Upper lobe of left lung (tissue), 6 donors: Measurements from ENCODE around the gene TNXB. TPM values are rescaled to one million over a fixed set of nuclear protein-coding genes. Genes with fewer than 3 reads are reported as not detected.

ENCODE experiments used
- ATAC-seq, 2 donors: fragments of 200-7000 bp; cut with Tn5 transposase; one replicate each; pipeline ENCODE4 v1.9.1; 2022; ENCODE audit warnings: mild to moderate bottlenecking in 2 of 2, moderate library complexity in 2 of 2; ENCODE audit not compliant: low FRiP score in 2 of 2
- DNase-seq, 2 donors: peaks; one replicate each; pipeline ENCODE4 v3.0.0-alpha.2; 2019 to 2020
- H3K27ac ChIP-seq, 4 donors: fragments of 200-600 bp; sonication (generic); one replicate each; pipeline ENCODE4 v1.5.1; 2016 to 2019
- H3K27me3 ChIP-seq, 4 donors: fragments of 200-600 bp; sonication (generic); one replicate each; pipeline ENCODE4 v1.5.1; 2017 to 2019
- H3K36me3 ChIP-seq, 4 donors: fragments of 200-600 bp; sonication (generic); one replicate each; pipeline ENCODE4 v1.5.1; 2016 to 2019
- H3K4me1 ChIP-seq, 4 donors: fragments of 200-600 bp; sonication (generic); one replicate each; pipeline ENCODE4 v1.5.1; 2018 to 2019
- H3K4me3 ChIP-seq, 4 donors: fragments of 200-600 bp; sonication (generic); one replicate each; pipeline ENCODE4 v1.5.1; 2017 to 2019; ENCODE audit warnings: mild to moderate bottlenecking in 2 of 4, moderate library complexity in 1 of 4
- H3K9me3 ChIP-seq, 4 donors: fragments of 200-600 bp; sonication (generic); one replicate each; pipeline ENCODE4 v1.5.1; 2018 to 2019
- CTCF ChIP-seq, 6 experiments: fragments of 450-650 bp in 4 of 6; fragments of 200-600 bp in 2 of 6; sonication (generic) in 2 of 6; IDR thresholded peaks; one replicate each; pipeline ENCODE4 v1.5.1; 2016 to 2019; ENCODE audit warnings: antibody characterized with exemption in 6 of 6
- EP300 ChIP-seq, 4 donors: sonication (generic); formaldehyde crosslinking; IDR thresholded peaks; one replicate each; pipeline ENCODE4 v1.5.1; 2017; ENCODE audit warnings: antibody characterized with exemption in 4 of 4, control low read depth in 2 of 4
- POLR2A ChIP-seq, 4 donors: fragments of 450-650 bp; IDR thresholded peaks; one replicate each; pipeline ENCODE4 v1.5.1; 2016 to 2017; ENCODE audit warnings: antibody characterized with exemption in 4 of 4, mild to moderate bottlenecking in 2 of 4
- POLR2AphosphoS5 ChIP-seq, 2 donors: sonication (generic); formaldehyde crosslinking; IDR thresholded peaks; one replicate each; pipeline ENCODE4 v1.5.1; 2017; ENCODE audit warnings: antibody characterized with exemption in 2 of 2
- WGBS, 2 donors: methylation state at CpG; one replicate each; pipeline ENCODE4 v1.1.5; 2017 to 2018; 5-methylcytosine and 5-hydroxymethylcytosine counted together
- total RNA-seq, 6 donors: library from RNA; depleted of rRNA in 4 of 6; stranded (reverse); fragments of >200 nt in 4 of 6; gene quantifications; one replicate each; pipeline versions ENCODE4 v1.1.0 to v1.2.1, GENCODE V29; 2016 to 2021
- donor health status: DM: no; HTN: no; CAD: no; lungs with moderate emphysema.
- donor health status: DM: no; HTN: yes; CAD: no; lungs with severe emphysema.

Gene TNXB
- total RNA-seq, 6 donors from 2014 or later: 58.1 to 206 (median 151) TPM

GRCh38 chr6:32074996-32075532, 34.1 kb downstream of the TNXB start:
- Histone ChIP-seq H3K27ac (no peak overlapping the region), H3K4me1 (no peaks in the 10 kb centered on the region), H3K36me3 (peaks cover 0 to 88% (median 24%) of the 10 kb centered on the region in 4 donors), H3K27me3 (no peaks in the 10 kb centered on the region), H3K9me3 (no peaks in the 10 kb centered on the region), H3K4me3 (no peak overlapping the region)
- 90 to 91% methylated on average over 8 of the region's 8 CpGs for WGBS, 2 donors
- TF ChIP-seq CTCF (IDR thresholded peaks at IDR 0.05): no peak
- no peak for TF ChIP-seq POLR2A (IDR thresholded peaks at IDR 0.05)
- no peak for TF ChIP-seq POLR2AphosphoS5 (IDR thresholded peaks at IDR 0.05)
- TF ChIP-seq EP300 (IDR thresholded peaks at IDR 0.05): no peak
- no peak for ATAC-seq
- DNase-seq: no peak

- TF ChIP-seq POLR2AphosphoS5 (IDR thresholded peaks at IDR 0.05): no peak
- TF ChIP-seq CTCF (IDR thresholded peaks at IDR 0.05): no peak
- TF ChIP-seq EP300 (IDR thresholded peaks at IDR 0.05): no peak
- no peak for TF ChIP-seq POLR2A (IDR thresholded peaks at IDR 0.05)
- Histone ChIP-seq H3K36me3 (peaks cover 0 to 89% (median 23%) of the 10 kb centered on the region in 4 donors), H3K27me3 (no peaks in the 10 kb centered on the region), H3K4me3 (no peak overlapping the region), H3K4me1 (no peaks in the 10 kb centered on the region), H3K27ac (no peak overlapping the region), H3K9me3 (no peaks in the 10 kb centered on the region)
- WGBS, 2 donors: 96 to 98% methylated on average over 7 to 10 of the region's 10 CpGs
- DNase-seq (peak in 1 of 2 donors; percentile 60), ATAC-seq (no peak)
Observed at GRCh38 chr6:32073613-32074012, 35.5 kb downstream of the TNXB start.

- Histone ChIP-seq H3K27me3 (no peaks in the 10 kb centered on the region), H3K4me1 (no peaks in the 10 kb centered on the region), H3K36me3 (peaks cover 0 to 91% (median 26%) of the 10 kb centered on the region in 4 donors), H3K4me3 (no peak overlapping the region), H3K27ac (no peak overlapping the region), H3K9me3 (no peaks in the 10 kb centered on the region)
- WGBS, 2 donors: 73 to 77% methylated on average over 3 of the region's 3 CpGs
- ATAC-seq (no peak), DNase-seq (no peak)
- TF ChIP-seq CTCF (IDR thresholded peaks at IDR 0.05) (no peak), POLR2AphosphoS5 (IDR thresholded peaks at IDR 0.05) (no peak), EP300 (IDR thresholded peaks at IDR 0.05) (no peak), POLR2A (IDR thresholded peaks at IDR 0.05) (no peak)
Observed at GRCh38 chr6:32073101-32073500, 36.0 kb downstream of the TNXB start.

- Histone ChIP-seq H3K9me3 (no peaks in the 10 kb centered on the region), H3K4me1 (no peaks in the 10 kb centered on the region), H3K27me3 (no peaks in the 10 kb centered on the region), H3K27ac (peak overlapping the region in 1 of 4 donors; percentile 27), H3K4me3 (no peak overlapping the region), H3K36me3 (peaks cover 0 to 97% (median 31%) of the 10 kb centered on the region in 4 donors)
- TF ChIP-seq POLR2AphosphoS5 (IDR thresholded peaks at IDR 0.05) (no peak), EP300 (IDR thresholded peaks at IDR 0.05) (no peak), CTCF (IDR thresholded peaks at IDR 0.05) (no peak), POLR2A (IDR thresholded peaks at IDR 0.05) (no peak)
- DNase-seq (peak in 1 of 2 donors; percentile 37), ATAC-seq (peak in 1 of 2 donors; percentile 83)
- WGBS, 2 donors: 70 to 75% methylated on average over 8 to 14 of the region's 16 CpGs
Observed at GRCh38 chr6:32070814-32071543, 38.2 kb downstream of the TNXB start.
